HCT116 (cell line): ENCODE results near the gene IL1RAP. TPM values are rescaled to one million over a fixed set of nuclear protein-coding genes. Genes with fewer than 3 reads are reported as not detected.
"Not testable (repeated sequence)": the region's sequence is repeated elsewhere in the genome, so short reads cannot be mapped to it uniquely, and the experiment has no call there.

ENCODE experiments used
- ATAC-seq: fragments of 200-7000 bp; cut with Tn5 transposase; 2 replicates; pipeline ENCODE4 v1.9.1; 2020; ENCODE audit warnings: mild to moderate bottlenecking, moderate library complexity
- BruUV-seq: library from RNA; stranded (reverse); fragments of 400-500 nt; replicated peaks from 2 replicates; lab custom pipeline; 2021; lab: Mats Ljungman, UMichigan
- CTCF ChIA-PET: fragments of 300-600 bp; sonication (Branson Sonifier 250); formaldehyde crosslinking; loops from one replicate; lab custom pipeline; 2021; ENCODE audit warnings: antibody characterized with exemption; lab: Charles Lee
- POLR2A ChIA-PET: fragments of 300-600, 350-600 bp; sonication (Branson Sonifier 250); formaldehyde crosslinking; loops from one replicate; lab custom pipeline; 2021; ENCODE audit warnings: antibody characterized with exemption; lab: Charles Lee
- RAD21 ChIA-PET, 2 experiments: fragments of 300-600 bp; sonication (Branson Sonifier 250); formaldehyde crosslinking; loops; one replicate each; lab custom pipeline; 2023; ENCODE audit warnings: low total read pairs in 2 of 2; ENCODE audit not compliant: uncharacterized antibody in 2 of 2, unreplicated experiment in 2 of 2, low non-redundant PET in 1 of 2; lab: Charles Lee
- DNase-seq: peaks from one replicate; pipeline ENCODE4 v3.0.0-alpha.2; 2010; ENCODE audit warnings: low read depth, low spot score
- H2AFZ ChIP-seq: fragments of 200-600 bp; shearing (Covaris generic), sonication (generic); 2 replicates; pipeline ENCODE4 v1.6.1; 2017; ENCODE audit warnings: low read depth, mixed run types, mixed read lengths, antibody characterized with exemption, low read length; ENCODE audit not compliant: poor library complexity, severe bottlenecking
- H3K27ac ChIP-seq: 2 replicates; pipeline ENCODE4 v1.5.1; 2012; ENCODE audit warnings: low read depth, low read length
- H3K27me3 ChIP-seq: fragments of 200-600 bp; sonication (generic); 2 replicates; pipeline ENCODE4 v1.6.1; 2016; ENCODE audit warnings: mixed run types, low read length, mixed read lengths; ENCODE audit not compliant: insufficient read depth
- H3K36me3 ChIP-seq, 2 experiments: fragments of 200-500 bp in 1 of 2; fragments of 200-600 bp in 1 of 2; sonication (Bioruptor generic) in 1 of 2; sonication (generic) in 1 of 2; 2 replicates each; pipeline versions ENCODE4 v1.5.1 to v1.6.1; 2014 to 2016; ENCODE audit warnings: low read length in 2 of 2, inconsistent platforms in 1 of 2, mixed read lengths in 1 of 2, mixed run types in 1 of 2; ENCODE audit not compliant: insufficient read depth in 2 of 2, control insufficient read depth in 1 of 2
- H3K4me1 ChIP-seq, 2 experiments: fragments of 200-600 bp in 1 of 2; sonication (generic) in 1 of 2; 2 replicates each; pipeline versions ENCODE4 v1.5.1 to v1.6.1; 2012 to 2017; ENCODE audit warnings: low read length in 2 of 2, inconsistent platforms in 1 of 2, mild to moderate bottlenecking in 1 of 2, mixed read lengths in 1 of 2, mixed run types in 1 of 2, moderate library complexity in 1 of 2; ENCODE audit not compliant: insufficient read depth in 2 of 2, control insufficient read depth in 1 of 2
- H3K4me2 ChIP-seq: fragments of 200-600 bp; sonication (generic); 2 replicates; pipeline ENCODE4 v1.6.1; 2017; ENCODE audit warnings: mixed run types, low read length, mixed read lengths
- H3K4me3 ChIP-seq, 2 experiments: fragments of 200-600 bp in 1 of 2; sonication (generic) in 1 of 2; replicated peaks in 1 of 2; 2 replicates each; pipeline ENCODE4 v1.5.1; 2011 to 2016; ENCODE audit warnings: low read length in 2 of 2, control low read depth in 1 of 2, low read depth in 1 of 2, mild to moderate bottlenecking in 1 of 2, mixed read lengths in 1 of 2, mixed run types in 1 of 2
- H3K79me2 ChIP-seq: fragments of 200-600 bp; sonication (generic); 2 replicates; pipeline ENCODE4 v1.6.1; 2017; ENCODE audit warnings: mild to moderate bottlenecking, mixed run types, low read length, moderate library complexity, mixed read lengths; ENCODE audit not compliant: insufficient read depth
- H3K9ac ChIP-seq: fragments of 200-600 bp; sonication (generic); 2 replicates; pipeline ENCODE4 v1.6.1; 2016; ENCODE audit warnings: low read length, mixed read lengths
- H3K9me2 ChIP-seq: fragments of 200-600 bp; sonication (generic), shearing (Covaris generic); 2 replicates; pipeline ENCODE4 v1.6.1; 2017; ENCODE audit warnings: mixed run types, mild to moderate bottlenecking, moderate library complexity; ENCODE audit not compliant: insufficient read depth
- H3K9me3 ChIP-seq, 2 experiments: fragments of 200-500 bp in 1 of 2; fragments of 200-600 bp in 1 of 2; sonication (Bioruptor generic) in 1 of 2; sonication (generic) in 1 of 2; 2 replicates each; pipeline ENCODE4 v1.6.1; 2014 to 2017; ENCODE audit warnings: low read length in 2 of 2, mixed read lengths in 2 of 2, inconsistent platforms in 1 of 2, low read depth in 1 of 2, mild to moderate bottlenecking in 1 of 2, mixed run types in 1 of 2, moderate library complexity in 1 of 2; ENCODE audit not compliant: control insufficient read depth in 1 of 2, insufficient read depth in 1 of 2
- H4K20me1 ChIP-seq: fragments of 200-600 bp; sonication (generic), shearing (Covaris generic); 2 replicates; pipeline ENCODE4 v1.6.1; 2017; ENCODE audit warnings: mixed run types, mild to moderate bottlenecking, moderate library complexity; ENCODE audit not compliant: insufficient read depth
- CEBPB ChIP-seq: IDR thresholded peaks from 2 replicates; pipeline ENCODE4 v1.6.1; 2012; ENCODE audit warnings: low read depth
- ELF1 ChIP-seq: IDR thresholded peaks from 2 replicates; pipeline ENCODE4 v1.6.1; 2012; ENCODE audit warnings: low read depth, borderline replicate concordance
- MAX ChIP-seq: IDR thresholded peaks from 2 replicates; pipeline ENCODE4 v1.6.1; 2012
- intact Hi-C: fragments of 100-400 bp; cut with micrococcal nuclease; formaldehyde crosslinking; loops from 2 replicates; pipeline ENCODE4 v1.10.0; 2022
- total RNA-seq: library from RNA; stranded (reverse); gene quantifications from one replicate; pipeline ENCODE4 v1.2.1, GENCODE V29; 2021; ENCODE audit not compliant: unreplicated experiment
- TF ChIP-seq, protein P1 (sequence below): IDR thresholded peaks from 2 replicates; pipeline ENCODE4 v1.6.1; 2011; ENCODE audit warnings: mild to moderate bottlenecking, low read length, moderate library complexity; ENCODE audit not compliant: insufficient replicate concordance; ENCODE audit errors: extremely low read depth

IL1RAP gene
- total RNA-seq, 1 experiment from 2014 or later, result 5.8 TPM

- Histone ChIP-seq H3K79me2 (no peaks in the 10 kb centered on the region), H4K20me1 (no peaks in the 10 kb centered on the region), H3K4me2 (no peak overlapping the region), H3K4me3 (no peak overlapping the region), H3K27ac (no peak overlapping the region), H3K9me3 (no peaks in the 10 kb centered on the region), H3K9ac (no peak overlapping the region), H2AFZ (no peak overlapping the region), H3K9me2 (no peaks in the 10 kb centered on the region), H3K4me1 (no peaks in the 10 kb centered on the region), H3K27me3 (no peaks in the 10 kb centered on the region), H3K36me3 (no peaks in the 10 kb centered on the region)
- RAD21 ChIA-PET, result no interaction called here
- POLR2A ChIA-PET, result no interaction called here
- no peak for TF ChIP-seq MAX
- TF ChIP-seq ELF1, result no peak
- TF ChIP-seq, protein P1, sequence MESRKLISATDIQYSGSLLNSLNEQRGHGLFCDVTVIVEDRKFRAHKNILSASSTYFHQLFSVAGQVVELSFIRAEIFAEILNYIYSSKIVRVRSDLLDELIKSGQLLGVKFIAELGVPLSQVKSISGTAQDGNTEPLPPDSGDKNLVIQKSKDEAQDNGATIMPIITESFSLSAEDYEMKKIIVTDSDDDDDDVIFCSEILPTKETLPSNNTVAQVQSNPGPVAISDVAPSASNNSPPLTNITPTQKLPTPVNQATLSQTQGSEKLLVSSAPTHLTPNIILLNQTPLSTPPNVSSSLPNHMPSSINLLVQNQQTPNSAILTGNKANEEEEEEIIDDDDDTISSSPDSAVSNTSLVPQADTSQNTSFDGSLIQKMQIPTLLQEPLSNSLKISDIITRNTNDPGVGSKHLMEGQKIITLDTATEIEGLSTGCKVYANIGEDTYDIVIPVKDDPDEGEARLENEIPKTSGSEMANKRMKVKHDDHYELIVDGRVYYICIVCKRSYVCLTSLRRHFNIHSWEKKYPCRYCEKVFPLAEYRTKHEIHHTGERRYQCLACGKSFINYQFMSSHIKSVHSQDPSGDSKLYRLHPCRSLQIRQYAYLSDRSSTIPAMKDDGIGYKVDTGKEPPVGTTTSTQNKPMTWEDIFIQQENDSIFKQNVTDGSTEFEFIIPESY, result no peak
- TF ChIP-seq CEBPB, result no peak
- intact Hi-C loops, result no loop called here
- BruUV-seq, result no TSS peak
- ATAC-seq (no peak), DNase-seq (no peak)
- CTCF ChIA-PET, result no interaction called here
Measured at GRCh38 chr3:190467922-190468321, 46.0 kb upstream of the IL1RAP start.

DNA sequence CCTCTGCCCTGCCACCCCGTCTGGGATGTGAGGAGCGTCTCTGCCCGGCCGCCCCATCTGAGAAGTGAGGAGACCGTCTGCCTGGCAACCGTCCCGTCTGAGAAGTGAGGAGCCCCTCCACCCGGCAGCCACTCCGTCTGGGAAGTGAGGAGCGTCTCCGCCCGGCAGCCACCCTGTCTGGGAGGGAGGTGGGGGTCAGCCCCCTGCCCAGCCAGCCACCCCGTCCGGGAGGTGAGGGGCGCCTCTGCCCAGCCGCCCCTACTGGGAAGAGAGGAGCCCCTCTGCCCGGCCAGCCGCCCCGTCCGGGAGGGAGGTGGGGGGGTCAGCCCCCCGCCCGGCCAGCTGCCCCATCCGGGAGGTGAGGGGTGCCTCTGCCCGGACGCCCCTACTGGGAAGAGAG, 40.6 kb upstream of the IL1RAP start:
- H3K79me2 ChIP-seq, CTCF ChIA-PET, H3K36me3 ChIP-seq, H2AFZ ChIP-seq, BruUV-seq, H3K9me2 ChIP-seq, H3K9me3 ChIP-seq, H3K27me3 ChIP-seq, H3K9ac ChIP-seq, intact Hi-C loops, POLR2A ChIA-PET, ATAC-seq, H3K4me3 ChIP-seq, H4K20me1 ChIP-seq, H3K4me1 ChIP-seq, H3K4me2 ChIP-seq, H3K27ac ChIP-seq, RAD21 ChIA-PET, DNase-seq: not testable (repeated sequence)
